Measurements from ENCODE around the gene RAB20.

DNA sequence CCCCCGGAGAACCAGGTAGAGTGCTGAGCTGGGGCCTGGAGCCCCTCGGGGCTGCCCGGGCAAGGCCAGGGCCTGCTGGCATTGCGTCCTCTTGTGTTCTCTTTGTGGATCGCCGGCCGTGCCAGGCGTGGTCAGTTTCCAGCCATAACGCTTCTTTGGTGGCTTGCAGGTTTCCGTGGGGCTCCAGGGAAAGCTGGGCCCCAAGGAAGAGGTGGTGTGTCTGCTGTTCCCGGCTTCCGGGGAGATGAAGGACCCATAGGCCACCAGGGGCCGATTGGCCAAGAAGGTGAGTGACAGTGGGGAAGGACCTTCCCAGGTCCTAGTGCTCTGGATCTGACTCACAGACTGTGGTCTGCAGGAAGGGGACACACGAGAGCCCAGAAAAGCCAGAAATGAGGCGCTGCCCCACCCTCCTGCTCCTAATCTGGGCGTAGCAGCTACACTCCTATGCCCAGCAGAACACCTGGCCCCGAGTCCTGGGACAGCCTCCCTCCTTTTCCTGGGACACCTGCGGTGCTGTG, 57.5 kb downstream of the RAB20 start:
- TF ChIP-seq U2AF1 (optimal IDR thresholded peaks at IDR 0.05; ENCODE audit: low read depth, low read length): no peak
- TF ChIP-seq GABPB1 (CRISPR knock-in tag; IDR thresholded peaks at IDR 0.05): no peak; the same call in 1 of the 2 replicates
- TF ChIP-seq, protein P1, sequence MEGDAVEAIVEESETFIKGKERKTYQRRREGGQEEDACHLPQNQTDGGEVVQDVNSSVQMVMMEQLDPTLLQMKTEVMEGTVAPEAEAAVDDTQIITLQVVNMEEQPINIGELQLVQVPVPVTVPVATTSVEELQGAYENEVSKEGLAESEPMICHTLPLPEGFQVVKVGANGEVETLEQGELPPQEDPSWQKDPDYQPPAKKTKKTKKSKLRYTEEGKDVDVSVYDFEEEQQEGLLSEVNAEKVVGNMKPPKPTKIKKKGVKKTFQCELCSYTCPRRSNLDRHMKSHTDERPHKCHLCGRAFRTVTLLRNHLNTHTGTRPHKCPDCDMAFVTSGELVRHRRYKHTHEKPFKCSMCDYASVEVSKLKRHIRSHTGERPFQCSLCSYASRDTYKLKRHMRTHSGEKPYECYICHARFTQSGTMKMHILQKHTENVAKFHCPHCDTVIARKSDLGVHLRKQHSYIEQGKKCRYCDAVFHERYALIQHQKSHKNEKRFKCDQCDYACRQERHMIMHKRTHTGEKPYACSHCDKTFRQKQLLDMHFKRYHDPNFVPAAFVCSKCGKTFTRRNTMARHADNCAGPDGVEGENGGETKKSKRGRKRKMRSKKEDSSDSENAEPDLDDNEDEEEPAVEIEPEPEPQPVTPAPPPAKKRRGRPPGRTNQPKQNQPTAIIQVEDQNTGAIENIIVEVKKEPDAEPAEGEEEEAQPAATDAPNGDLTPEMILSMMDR (IDR thresholded peaks at IDR 0.05 in 2 of 3, conservative IDR thresholded peaks at IDR 0.05 in 1 of 3; ENCODE audit: insufficient read depth in 2 of 3, low read depth in 1 of 3, low read length in 3 of 3): no peak
- TF ChIP-seq, protein P2, sequence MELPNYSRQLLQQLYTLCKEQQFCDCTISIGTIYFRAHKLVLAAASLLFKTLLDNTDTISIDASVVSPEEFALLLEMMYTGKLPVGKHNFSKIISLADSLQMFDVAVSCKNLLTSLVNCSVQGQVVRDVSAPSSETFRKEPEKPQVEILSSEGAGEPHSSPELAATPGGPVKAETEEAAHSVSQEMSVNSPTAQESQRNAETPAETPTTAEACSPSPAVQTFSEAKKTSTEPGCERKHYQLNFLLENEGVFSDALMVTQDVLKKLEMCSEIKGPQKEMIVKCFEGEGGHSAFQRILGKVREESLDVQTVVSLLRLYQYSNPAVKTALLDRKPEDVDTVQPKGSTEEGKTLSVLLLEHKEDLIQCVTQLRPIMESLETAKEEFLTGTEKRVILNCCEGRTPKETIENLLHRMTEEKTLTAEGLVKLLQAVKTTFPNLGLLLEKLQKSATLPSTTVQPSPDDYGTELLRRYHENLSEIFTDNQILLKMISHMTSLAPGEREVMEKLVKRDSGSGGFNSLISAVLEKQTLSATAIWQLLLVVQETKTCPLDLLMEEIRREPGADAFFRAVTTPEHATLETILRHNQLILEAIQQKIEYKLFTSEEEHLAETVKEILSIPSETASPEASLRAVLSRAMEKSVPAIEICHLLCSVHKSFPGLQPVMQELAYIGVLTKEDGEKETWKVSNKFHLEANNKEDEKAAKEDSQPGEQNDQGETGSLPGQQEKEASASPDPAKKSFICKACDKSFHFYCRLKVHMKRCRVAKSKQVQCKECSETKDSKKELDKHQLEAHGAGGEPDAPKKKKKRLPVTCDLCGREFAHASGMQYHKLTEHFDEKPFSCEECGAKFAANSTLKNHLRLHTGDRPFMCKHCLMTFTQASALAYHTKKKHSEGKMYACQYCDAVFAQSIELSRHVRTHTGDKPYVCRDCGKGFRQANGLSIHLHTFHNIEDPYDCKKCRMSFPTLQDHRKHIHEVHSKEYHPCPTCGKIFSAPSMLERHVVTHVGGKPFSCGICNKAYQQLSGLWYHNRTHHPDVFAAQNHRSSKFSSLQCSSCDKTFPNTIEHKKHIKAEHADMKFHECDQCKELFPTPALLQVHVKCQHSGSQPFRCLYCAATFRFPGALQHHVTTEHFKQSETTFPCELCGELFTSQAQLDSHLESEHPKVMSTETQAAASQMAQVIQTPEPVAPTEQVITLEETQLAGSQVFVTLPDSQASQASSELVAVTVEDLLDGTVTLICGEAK (IDR thresholded peaks at IDR 0.05): no peak
- TF ChIP-seq, protein P2 (CRISPR knock-in tag; IDR thresholded peaks at IDR 0.05): no peak
- TF ChIP-seq, protein P3, sequence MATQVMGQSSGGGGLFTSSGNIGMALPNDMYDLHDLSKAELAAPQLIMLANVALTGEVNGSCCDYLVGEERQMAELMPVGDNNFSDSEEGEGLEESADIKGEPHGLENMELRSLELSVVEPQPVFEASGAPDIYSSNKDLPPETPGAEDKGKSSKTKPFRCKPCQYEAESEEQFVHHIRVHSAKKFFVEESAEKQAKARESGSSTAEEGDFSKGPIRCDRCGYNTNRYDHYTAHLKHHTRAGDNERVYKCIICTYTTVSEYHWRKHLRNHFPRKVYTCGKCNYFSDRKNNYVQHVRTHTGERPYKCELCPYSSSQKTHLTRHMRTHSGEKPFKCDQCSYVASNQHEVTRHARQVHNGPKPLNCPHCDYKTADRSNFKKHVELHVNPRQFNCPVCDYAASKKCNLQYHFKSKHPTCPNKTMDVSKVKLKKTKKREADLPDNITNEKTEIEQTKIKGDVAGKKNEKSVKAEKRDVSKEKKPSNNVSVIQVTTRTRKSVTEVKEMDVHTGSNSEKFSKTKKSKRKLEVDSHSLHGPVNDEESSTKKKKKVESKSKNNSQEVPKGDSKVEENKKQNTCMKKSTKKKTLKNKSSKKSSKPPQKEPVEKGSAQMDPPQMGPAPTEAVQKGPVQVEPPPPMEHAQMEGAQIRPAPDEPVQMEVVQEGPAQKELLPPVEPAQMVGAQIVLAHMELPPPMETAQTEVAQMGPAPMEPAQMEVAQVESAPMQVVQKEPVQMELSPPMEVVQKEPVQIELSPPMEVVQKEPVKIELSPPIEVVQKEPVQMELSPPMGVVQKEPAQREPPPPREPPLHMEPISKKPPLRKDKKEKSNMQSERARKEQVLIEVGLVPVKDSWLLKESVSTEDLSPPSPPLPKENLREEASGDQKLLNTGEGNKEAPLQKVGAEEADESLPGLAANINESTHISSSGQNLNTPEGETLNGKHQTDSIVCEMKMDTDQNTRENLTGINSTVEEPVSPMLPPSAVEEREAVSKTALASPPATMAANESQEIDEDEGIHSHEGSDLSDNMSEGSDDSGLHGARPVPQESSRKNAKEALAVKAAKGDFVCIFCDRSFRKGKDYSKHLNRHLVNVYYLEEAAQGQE (IDR thresholded peaks at IDR 0.05; ENCODE audit: borderline replicate concordance): no peak
- TF ChIP-seq, protein P3 (CRISPR knock-in tag; IDR thresholded peaks at IDR 0.05; ENCODE audit: low read depth): no peak
- TF ChIP-seq, protein P4, sequence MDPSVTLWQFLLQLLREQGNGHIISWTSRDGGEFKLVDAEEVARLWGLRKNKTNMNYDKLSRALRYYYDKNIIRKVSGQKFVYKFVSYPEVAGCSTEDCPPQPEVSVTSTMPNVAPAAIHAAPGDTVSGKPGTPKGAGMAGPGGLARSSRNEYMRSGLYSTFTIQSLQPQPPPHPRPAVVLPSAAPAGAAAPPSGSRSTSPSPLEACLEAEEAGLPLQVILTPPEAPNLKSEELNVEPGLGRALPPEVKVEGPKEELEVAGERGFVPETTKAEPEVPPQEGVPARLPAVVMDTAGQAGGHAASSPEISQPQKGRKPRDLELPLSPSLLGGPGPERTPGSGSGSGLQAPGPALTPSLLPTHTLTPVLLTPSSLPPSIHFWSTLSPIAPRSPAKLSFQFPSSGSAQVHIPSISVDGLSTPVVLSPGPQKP (CRISPR knock-in tag; IDR thresholded peaks at IDR 0.05): no peak
- no peak for TF ChIP-seq ZNF583 (CRISPR knock-in tag; IDR thresholded peaks at IDR 0.05)
- no peak for TF ChIP-seq NCOR1 (IDR thresholded peaks at IDR 0.05)
- TF ChIP-seq EHMT2 (IDR thresholded peaks at IDR 0.05): no peak
